B cell (primary cell): ENCODE results near the gene SEMA3E.

Source experiments
- EZH2 ChIP-seq: IDR thresholded peaks from 2 replicates; pipeline ENCODE4 v1.6.1; 2012; ENCODE audit warnings: borderline replicate concordance, low read depth, mild to moderate bottlenecking, moderate library complexity, low read length; ENCODE audit not compliant: insufficient read depth, poor library complexity, severe bottlenecking
- TF ChIP-seq, protein P1 (sequence below): fragments of 200-600 bp; IDR thresholded peaks from one replicate; pipeline ENCODE4 v1.8.0; 2022; ENCODE audit warnings: antibody characterized with exemption, mild to moderate bottlenecking

DNA sequence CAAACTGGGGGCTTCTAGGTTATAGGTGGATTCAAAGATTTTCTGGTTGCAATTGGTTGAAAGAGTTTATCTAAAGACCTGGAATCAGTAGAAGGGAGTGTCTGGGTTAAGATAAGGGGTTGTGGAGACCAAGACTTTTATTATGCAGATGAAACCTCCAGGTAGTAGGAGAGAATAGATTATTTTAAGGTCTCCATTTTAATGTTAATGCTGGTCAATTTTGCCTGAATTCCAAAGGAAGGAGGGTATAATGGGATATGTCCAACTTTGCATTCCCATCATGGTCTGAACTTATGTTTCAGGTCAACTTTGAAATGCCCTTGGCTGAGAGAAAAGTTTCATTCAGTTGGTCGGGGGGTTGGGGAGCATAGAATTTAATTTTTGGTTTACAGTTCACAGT is 44.3 kb upstream of the SEMA3E start:
- TF ChIP-seq, protein P1, sequence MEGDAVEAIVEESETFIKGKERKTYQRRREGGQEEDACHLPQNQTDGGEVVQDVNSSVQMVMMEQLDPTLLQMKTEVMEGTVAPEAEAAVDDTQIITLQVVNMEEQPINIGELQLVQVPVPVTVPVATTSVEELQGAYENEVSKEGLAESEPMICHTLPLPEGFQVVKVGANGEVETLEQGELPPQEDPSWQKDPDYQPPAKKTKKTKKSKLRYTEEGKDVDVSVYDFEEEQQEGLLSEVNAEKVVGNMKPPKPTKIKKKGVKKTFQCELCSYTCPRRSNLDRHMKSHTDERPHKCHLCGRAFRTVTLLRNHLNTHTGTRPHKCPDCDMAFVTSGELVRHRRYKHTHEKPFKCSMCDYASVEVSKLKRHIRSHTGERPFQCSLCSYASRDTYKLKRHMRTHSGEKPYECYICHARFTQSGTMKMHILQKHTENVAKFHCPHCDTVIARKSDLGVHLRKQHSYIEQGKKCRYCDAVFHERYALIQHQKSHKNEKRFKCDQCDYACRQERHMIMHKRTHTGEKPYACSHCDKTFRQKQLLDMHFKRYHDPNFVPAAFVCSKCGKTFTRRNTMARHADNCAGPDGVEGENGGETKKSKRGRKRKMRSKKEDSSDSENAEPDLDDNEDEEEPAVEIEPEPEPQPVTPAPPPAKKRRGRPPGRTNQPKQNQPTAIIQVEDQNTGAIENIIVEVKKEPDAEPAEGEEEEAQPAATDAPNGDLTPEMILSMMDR = no peak
- no peak for TF ChIP-seq EZH2
